Dedifferentiated amniotic fluid mesenchymal stem cell (primary cell): ENCODE results near the gene TGOLN2.
A peak's percentile ranks its signal among the peaks of the same experiment; 100 is the strongest.
"Not testable (repeated sequence)": the region's sequence is repeated elsewhere in the genome, so short reads cannot be mapped to it uniquely, and the experiment has no call there.

Source experiments
- DNase-seq: peaks from one replicate; pipeline ENCODE4 v3.0.0-alpha.2; 2016; ENCODE audit errors: extremely low spot score

The TGOLN2 gene

GRCh38 chr2:85340034-85340892, 12.5 kb upstream of the TGOLN2 start:
- no peak for DNase-seq

- no peak for DNase-seq
Measured at GRCh38 chr2:85334928-85335327, 7.1 kb upstream of the TGOLN2 start.

- DNase-seq: not testable (repeated sequence)
Measured at GRCh38 chr2:85333877-85334276, 6.1 kb upstream of the TGOLN2 start.

GRCh38 chr2:85330839-85331636, 3.2 kb upstream of the TGOLN2 start:
- DNase-seq: no peak

- not testable (repeated sequence) for DNase-seq
Measured at GRCh38 chr2:85329701-85330100, 1.9 kb upstream of the TGOLN2 start.

- no peak for DNase-seq
Measured at GRCh38 chr2:85329181-85329651, 1.4 kb upstream of the TGOLN2 start.

- DNase-seq: no peak
Measured at GRCh38 chr2:85327160-85327821, 498 bp downstream of the TGOLN2 start.

- DNase-seq: no peak
Measured at GRCh38 chr2:85326406-85327159, 1.2 kb downstream of the TGOLN2 start.

GRCh38 chr2:85325466-85325811, 2.4 kb downstream of the TGOLN2 start:
- DNase-seq: no peak

GRCh38 chr2:85324639-85325465, 2.9 kb downstream of the TGOLN2 start:
- DNase-seq: no peak

GRCh38 chr2:85323988-85324367, 3.8 kb downstream of the TGOLN2 start:
- not testable (repeated sequence) for DNase-seq

- no peak for DNase-seq
Measured at GRCh38 chr2:85323351-85323987, 4.3 kb downstream of the TGOLN2 start.

GRCh38 chr2:85319796-85320195, 8.0 kb downstream of the TGOLN2 start:
- DNase-seq: no peak

- DNase-seq: peak; percentile 92
Measured at GRCh38 chr2:85318222-85319074, 9.3 kb downstream of the TGOLN2 start.

GRCh38 chr2:85315921-85316320, 11.9 kb downstream of the TGOLN2 start:
- DNase-seq: not testable (repeated sequence)

GRCh38 chr2:85314884-85315242, 12.9 kb downstream of the TGOLN2 start:
- no peak for DNase-seq

GRCh38 chr2:85312404-85312803, 15.4 kb downstream of the TGOLN2 start:
- DNase-seq: no peak

- DNase-seq: no peak
Measured at GRCh38 chr2:85310330-85310729, 17.5 kb downstream of the TGOLN2 start.

- DNase-seq: no peak
Measured at GRCh38 chr2:85309699-85310321, 18.0 kb downstream of the TGOLN2 start.
